Stimulated activated memory B cell treated with anti-CD40 and anti-IgM and Interleukin-4, amounts not matched to agents 10 μg/mL and 1 μg/mL and 100 μg/mL, for 72 hours (primary cell): ENCODE measurements around the gene NAA15.
"Not testable (repeated sequence)": the region's sequence is repeated elsewhere in the genome, so short reads cannot be mapped to it uniquely, and the experiment has no call there.

ENCODE experiments used
- ATAC-seq: fragments of 150-1000 bp; cut with Tn5 transposase; 2 replicates; pipeline ENCODE4 v1.10.0; 2021
- H3K27ac Mint-ChIP-seq: one replicate; pipeline ENCODE4 v1.8.0; 2022; ENCODE audit warnings: mild to moderate bottlenecking, mixed read lengths
- H3K27me3 Mint-ChIP-seq: one replicate; pipeline ENCODE4 v1.8.0; 2022; ENCODE audit warnings: mixed read lengths
- H3K36me3 Mint-ChIP-seq: one replicate; pipeline ENCODE4 v1.8.0; 2022; ENCODE audit warnings: mixed read lengths
- H3K4me1 Mint-ChIP-seq: one replicate; pipeline ENCODE4 v1.8.0; 2022; ENCODE audit warnings: mixed read lengths
- H3K4me3 Mint-ChIP-seq: one replicate; pipeline ENCODE4 v1.8.0; 2022; ENCODE audit warnings: mild to moderate bottlenecking, moderate library complexity, mixed read lengths
- H3K9me3 Mint-ChIP-seq: one replicate; pipeline ENCODE4 v1.8.0; 2022; ENCODE audit warnings: mixed read lengths

NAA15 gene

DNA sequence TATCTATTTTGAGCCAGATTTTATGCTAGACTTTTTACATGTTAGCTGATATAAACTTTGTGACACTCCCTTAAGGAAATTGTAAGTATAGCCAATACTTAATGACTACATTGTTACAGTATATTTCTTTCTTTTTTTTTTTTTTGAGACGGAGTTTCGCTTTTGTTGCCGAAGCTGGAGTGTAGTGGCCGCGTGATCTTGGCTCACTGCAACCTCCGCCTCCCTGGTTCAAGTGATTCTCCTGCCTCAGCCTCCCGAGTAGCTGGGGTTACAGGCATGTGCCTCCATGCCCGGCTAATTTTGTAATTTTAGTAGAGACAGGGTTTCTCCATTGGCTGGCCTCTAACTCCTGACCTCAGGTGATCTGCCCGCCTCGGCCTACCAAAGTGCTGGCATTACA is 12.1 kb downstream of the NAA15 start:
- Mint-ChIP-seq H3K36me3 (peaks cover 12% of the 10 kb centered on the region), H3K27ac (peak overlapping the region; percentile 92), H3K4me1 (peaks cover 75% of the 10 kb centered on the region), H3K4me3 (peak overlapping the region; percentile 15)
- not testable (repeated sequence) for H3K27me3 Mint-ChIP-seq, ATAC-seq, H3K9me3 Mint-ChIP-seq

DNA sequence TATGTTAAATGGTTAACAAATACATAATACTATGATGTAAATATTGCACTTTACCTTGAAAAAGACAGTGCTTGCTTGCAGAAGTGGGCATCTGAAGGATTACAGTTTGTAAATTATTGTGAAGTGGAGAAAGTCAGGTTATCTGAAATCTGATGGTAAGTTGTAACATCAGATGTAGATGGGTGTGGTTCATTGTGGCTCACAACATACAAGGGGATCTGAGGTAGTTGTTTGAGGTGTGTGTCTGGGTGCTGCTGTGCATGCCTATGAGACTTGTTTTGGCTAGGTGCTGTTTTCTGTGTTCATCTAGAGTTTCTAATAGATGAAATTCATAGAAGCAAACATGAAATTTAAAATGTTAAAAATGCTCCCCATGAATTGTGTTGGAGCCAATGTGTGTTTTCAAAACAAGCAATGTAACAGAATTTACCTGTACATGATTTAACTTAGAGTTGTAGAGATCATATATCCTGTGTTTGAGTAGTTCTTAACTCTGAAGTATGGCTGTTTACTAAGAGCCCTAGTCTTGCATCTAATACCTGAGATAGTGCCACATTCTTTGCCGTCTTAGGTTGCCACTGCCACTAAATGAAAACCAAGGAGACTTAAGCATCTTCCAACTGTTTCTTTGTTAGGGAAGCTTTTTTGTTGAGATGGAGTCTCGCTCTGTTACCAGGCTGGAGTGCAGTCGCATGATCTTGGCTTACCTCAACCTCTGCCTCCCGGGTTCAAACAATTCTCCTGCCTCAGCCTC is 12.9 kb downstream of the NAA15 start:
- no peak for ATAC-seq
- no peaks in the 10 kb centered on the region for H3K9me3 Mint-ChIP-seq

GRCh38 chr4:139315221-139315675 is 13.9 kb downstream of the NAA15 start:
- Mint-ChIP-seq H3K27ac (peak overlapping the region; percentile 92), H3K9me3 (no peaks in the 10 kb centered on the region), H3K4me3 (peak overlapping the region; percentile 66), H3K4me1 (peaks cover 77% of the 10 kb centered on the region), H3K36me3 (peaks cover 20% of the 10 kb centered on the region), H3K27me3 (no peaks in the 10 kb centered on the region)
- peak; percentile 87 for ATAC-seq

More for the DNA sequence above, 12.9 kb downstream of the NAA15 start:
- Mint-ChIP-seq H3K36me3 (peaks cover 12% of the 10 kb centered on the region), H3K27me3 (no peaks in the 10 kb centered on the region), H3K4me3 (peak overlapping the region; percentile 66), H3K27ac (peak overlapping the region; percentile 92), H3K4me1 (peaks cover 73% of the 10 kb centered on the region)

GRCh38 chr4:139316733-139317132 is 15.4 kb downstream of the NAA15 start:
- Mint-ChIP-seq H3K9me3 (no peaks in the 10 kb centered on the region), H3K4me3 (no peak overlapping the region), H3K27me3 (no peaks in the 10 kb centered on the region), H3K27ac (peak overlapping the region; percentile 92), H3K36me3 (peaks cover 22% of the 10 kb centered on the region), H3K4me1 (peaks cover 75% of the 10 kb centered on the region)
- no peak for ATAC-seq

- H3K4me3 Mint-ChIP-seq, result no peak overlapping the region
- ATAC-seq, result no peak
- peaks cover 31% of the 10 kb centered on the region for H3K36me3 Mint-ChIP-seq
- no peaks in the 10 kb centered on the region for H3K9me3 Mint-ChIP-seq
- no peaks in the 10 kb centered on the region for H3K27me3 Mint-ChIP-seq
- H3K4me1 Mint-ChIP-seq, result peaks cover 75% of the 10 kb centered on the region
- no peak overlapping the region for H3K27ac Mint-ChIP-seq
These were observed 16.3 kb downstream of the NAA15 start for GRCh38 chr4:139317635-139318034.

- ATAC-seq, result no peak
- H3K4me1 Mint-ChIP-seq, result peaks cover 71% of the 10 kb centered on the region
These were observed 18.3 kb downstream of the NAA15 start for GRCh38 chr4:139319571-139319970.

GRCh38 chr4:139322070-139322469 is 20.8 kb downstream of the NAA15 start:
- H3K9me3 Mint-ChIP-seq, H3K4me3 Mint-ChIP-seq, ATAC-seq, H3K27ac Mint-ChIP-seq, H3K27me3 Mint-ChIP-seq: not testable (repeated sequence)
- H3K36me3 Mint-ChIP-seq, result peaks cover 21% of the 10 kb centered on the region
- peaks cover 52% of the 10 kb centered on the region for H3K4me1 Mint-ChIP-seq

More at GRCh38 chr4:139319571-139319970, 18.3 kb downstream of the NAA15 start:
- no peak overlapping the region for H3K4me3 Mint-ChIP-seq
- no peaks in the 10 kb centered on the region for H3K9me3 Mint-ChIP-seq
- H3K27me3 Mint-ChIP-seq, result no peaks in the 10 kb centered on the region
- peaks cover 31% of the 10 kb centered on the region for H3K36me3 Mint-ChIP-seq
- peak overlapping the region; percentile 61 for H3K27ac Mint-ChIP-seq

GRCh38 chr4:139322541-139322940 is 21.2 kb downstream of the NAA15 start:
- not testable (repeated sequence) for ATAC-seq, H3K9me3 Mint-ChIP-seq, H3K4me3 Mint-ChIP-seq, H3K27me3 Mint-ChIP-seq, H3K27ac Mint-ChIP-seq
- H3K4me1 Mint-ChIP-seq, result peaks cover 48% of the 10 kb centered on the region
- H3K36me3 Mint-ChIP-seq, result peaks cover 22% of the 10 kb centered on the region

- peaks cover 49% of the 10 kb centered on the region for H3K4me1 Mint-ChIP-seq
- no peaks in the 10 kb centered on the region for H3K27me3 Mint-ChIP-seq
- no peak overlapping the region for H3K4me3 Mint-ChIP-seq
- no peaks in the 10 kb centered on the region for H3K9me3 Mint-ChIP-seq
- H3K36me3 Mint-ChIP-seq, result peaks cover 39% of the 10 kb centered on the region
- ATAC-seq, result no peak
- no peak overlapping the region for H3K27ac Mint-ChIP-seq
These were observed 23.3 kb downstream of the NAA15 start for GRCh38 chr4:139324620-139325019.

DNA sequence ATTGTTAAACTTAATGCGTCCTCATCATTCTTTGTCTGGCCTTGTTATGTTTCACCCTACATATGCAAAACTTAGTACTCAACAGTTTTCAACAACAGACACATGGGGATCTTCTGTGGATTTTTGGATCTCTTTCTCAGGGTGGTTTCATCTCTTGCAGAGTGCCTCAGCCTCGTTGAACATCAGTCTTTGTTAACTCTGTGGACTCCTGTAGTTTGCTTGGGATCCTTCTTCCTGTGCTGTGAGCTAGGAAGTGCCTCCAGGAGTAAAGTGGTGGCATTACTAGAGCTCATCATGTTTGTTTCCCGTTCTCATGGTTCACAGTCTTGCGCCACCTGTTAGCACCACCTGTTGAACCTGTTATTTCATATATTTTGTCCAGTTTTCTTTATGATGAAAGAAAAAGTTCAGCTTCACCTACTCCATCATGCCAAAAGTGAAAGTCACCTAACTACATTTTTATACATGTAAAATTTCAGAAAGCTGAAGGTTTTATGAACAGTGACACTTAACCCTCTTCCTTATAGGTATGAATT is 28.4 kb downstream of the NAA15 start:
- no peak for ATAC-seq
- H3K9me3 Mint-ChIP-seq, result no peaks in the 10 kb centered on the region
- no peak overlapping the region for H3K4me3 Mint-ChIP-seq
- H3K27ac Mint-ChIP-seq, result peak overlapping the region; percentile 44
- peaks cover 44% of the 10 kb centered on the region for H3K36me3 Mint-ChIP-seq
- peaks cover 33% of the 10 kb centered on the region for H3K4me1 Mint-ChIP-seq
- no peaks in the 10 kb centered on the region for H3K27me3 Mint-ChIP-seq

- H3K36me3 Mint-ChIP-seq, result peaks cover 46% of the 10 kb centered on the region
- no peaks in the 10 kb centered on the region for H3K27me3 Mint-ChIP-seq
- H3K4me1 Mint-ChIP-seq, result peaks cover 30% of the 10 kb centered on the region
- no peaks in the 10 kb centered on the region for H3K9me3 Mint-ChIP-seq
- no peak overlapping the region for H3K4me3 Mint-ChIP-seq
- ATAC-seq, result no peak
- H3K27ac Mint-ChIP-seq, result peak overlapping the region; percentile 44
These were observed 29.0 kb downstream of the NAA15 start for GRCh38 chr4:139330283-139330682.

DNA sequence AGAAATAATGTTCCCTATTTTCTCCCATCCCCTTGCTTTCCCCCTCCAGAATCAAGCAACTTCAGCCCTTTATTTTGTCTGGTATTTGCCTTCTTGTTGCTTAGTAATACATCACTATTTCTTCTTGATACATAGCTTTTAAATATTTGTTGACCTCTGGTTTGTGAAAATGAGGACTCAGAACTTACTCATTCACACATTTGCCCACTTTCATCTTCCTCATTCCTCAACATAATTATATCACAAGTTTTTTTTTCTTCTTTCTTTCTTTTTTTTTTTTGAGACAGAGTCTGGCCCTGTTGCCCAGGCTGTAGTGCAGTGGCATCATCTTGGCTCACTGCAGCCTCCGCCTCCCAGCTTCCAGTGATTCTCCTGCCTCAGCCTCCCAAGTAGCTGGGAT is 29.9 kb downstream of the NAA15 start:
- Mint-ChIP-seq H3K27ac (peak overlapping the region; percentile 44), H3K4me3 (no peak overlapping the region), H3K27me3 (no peaks in the 10 kb centered on the region), H3K36me3 (peaks cover 51% of the 10 kb centered on the region), H3K4me1 (peaks cover 30% of the 10 kb centered on the region), H3K9me3 (no peaks in the 10 kb centered on the region)
- ATAC-seq, result no peak

DNA sequence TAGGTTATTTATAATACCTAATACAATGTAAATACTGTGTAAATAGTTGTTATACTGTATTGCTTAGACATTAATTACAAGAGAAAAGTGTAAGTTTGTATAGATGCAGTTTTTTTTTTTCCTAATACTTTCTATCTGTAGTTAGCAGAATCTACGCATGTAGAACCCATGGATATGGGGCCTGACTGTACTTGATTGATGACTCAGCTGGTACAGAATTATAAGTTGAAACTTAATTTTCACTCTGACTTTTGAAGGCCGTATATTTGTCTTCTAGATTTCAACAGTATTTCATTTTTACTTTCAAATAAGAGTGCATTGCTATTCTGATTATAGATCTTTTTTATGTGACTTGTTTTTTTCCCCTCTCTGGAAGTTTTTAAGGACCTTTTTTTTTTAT is 31.7 kb downstream of the NAA15 start:
- no peak for ATAC-seq
- Mint-ChIP-seq H3K36me3 (peaks cover 60% of the 10 kb centered on the region), H3K27ac (no peak overlapping the region)

DNA sequence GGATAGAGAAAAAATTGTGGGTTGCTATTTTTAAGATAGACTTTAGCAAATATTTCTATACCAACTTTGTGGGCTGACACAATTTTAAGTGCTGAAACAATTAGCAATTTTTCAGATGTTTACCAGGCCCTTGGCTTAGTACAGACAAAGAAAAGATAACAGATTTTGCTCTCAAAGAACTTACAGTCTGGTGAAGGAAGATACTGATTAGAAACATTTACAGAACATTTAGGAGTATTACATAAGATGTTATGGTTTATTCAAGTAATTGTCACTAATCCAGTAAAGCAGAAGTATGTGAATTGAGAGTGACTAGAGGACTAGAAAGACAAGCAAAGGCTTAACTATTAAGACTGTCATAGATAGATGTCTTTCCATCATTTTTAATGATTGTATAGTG is 36.3 kb downstream of the NAA15 start:
- Mint-ChIP-seq H3K4me3 (no peak overlapping the region), H3K9me3 (no peaks in the 10 kb centered on the region), H3K4me1 (peaks cover 21% of the 10 kb centered on the region), H3K27ac (peak overlapping the region; percentile 33), H3K36me3 (peaks cover 52% of the 10 kb centered on the region), H3K27me3 (no peaks in the 10 kb centered on the region)
- no peak for ATAC-seq

More for the DNA sequence above, 31.7 kb downstream of the NAA15 start:
- H3K27me3 Mint-ChIP-seq, result no peaks in the 10 kb centered on the region
- H3K4me1 Mint-ChIP-seq, result peaks cover 35% of the 10 kb centered on the region
- no peak overlapping the region for H3K4me3 Mint-ChIP-seq
- H3K9me3 Mint-ChIP-seq, result no peaks in the 10 kb centered on the region

- Mint-ChIP-seq H3K9me3 (no peaks in the 10 kb centered on the region), H3K27me3 (no peaks in the 10 kb centered on the region), H3K4me3 (no peak overlapping the region), H3K36me3 (peaks cover 33% of the 10 kb centered on the region), H3K27ac (no peak overlapping the region), H3K4me1 (no peaks in the 10 kb centered on the region)
- no peak for ATAC-seq
These were observed 60.0 kb downstream of the NAA15 start for GRCh38 chr4:139361301-139361700.
